GM19455 (cell line): Measurements from ENCODE around the gene MTMR12.
"Not testable (repeated sequence)": the region's sequence is repeated elsewhere in the genome, so short reads cannot be mapped to it uniquely, and the experiment has no call there.

Source experiments
- ATAC-seq: cut with Tn5 transposase; IDR thresholded peaks from one replicate; pipeline ENCODE4 v1.9.1; 2021; ENCODE audit not compliant: unreplicated experiment

Gene MTMR12

DNA sequence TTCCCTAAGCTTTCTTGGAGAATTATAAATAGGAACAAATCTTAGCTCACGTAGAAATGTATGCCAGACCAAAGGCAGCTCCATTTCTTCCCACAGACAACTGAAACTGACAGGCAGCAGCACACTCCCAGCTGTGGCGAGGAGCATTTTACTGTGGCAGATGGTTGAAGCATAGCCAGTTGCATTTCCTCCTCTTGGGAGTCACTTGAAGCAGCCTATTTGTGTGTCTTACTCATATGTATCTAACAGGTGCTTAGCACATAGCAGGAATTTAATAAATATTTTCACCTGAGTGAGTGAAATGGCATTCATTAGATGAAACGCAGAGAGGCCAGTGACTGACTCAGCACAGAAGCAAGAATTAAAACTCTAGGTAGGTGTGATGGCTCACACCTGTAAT lies 12.3 kb upstream of the MTMR12 start:
- ATAC-seq, result peak; percentile 58

DNA sequence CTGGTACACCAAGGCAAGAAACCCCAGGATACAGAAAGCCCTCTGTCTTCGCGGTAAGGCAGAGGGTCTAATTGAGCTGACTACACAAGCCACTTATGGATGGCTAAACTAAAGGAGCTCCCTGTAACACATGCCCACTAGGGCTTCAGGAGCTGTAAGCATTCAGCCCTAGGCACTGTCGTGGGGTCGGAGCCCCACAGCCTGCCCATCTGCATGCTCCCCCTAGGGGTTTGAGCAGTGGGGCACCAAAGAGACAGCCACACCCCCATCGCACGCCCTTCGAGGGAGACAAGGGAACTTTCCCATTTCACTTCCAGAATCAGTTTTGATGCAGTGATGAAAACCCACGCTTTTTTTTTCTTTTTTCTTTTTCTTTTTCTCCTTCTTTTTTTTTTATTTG lies 11.0 kb upstream of the MTMR12 start:
- no peak for ATAC-seq

DNA sequence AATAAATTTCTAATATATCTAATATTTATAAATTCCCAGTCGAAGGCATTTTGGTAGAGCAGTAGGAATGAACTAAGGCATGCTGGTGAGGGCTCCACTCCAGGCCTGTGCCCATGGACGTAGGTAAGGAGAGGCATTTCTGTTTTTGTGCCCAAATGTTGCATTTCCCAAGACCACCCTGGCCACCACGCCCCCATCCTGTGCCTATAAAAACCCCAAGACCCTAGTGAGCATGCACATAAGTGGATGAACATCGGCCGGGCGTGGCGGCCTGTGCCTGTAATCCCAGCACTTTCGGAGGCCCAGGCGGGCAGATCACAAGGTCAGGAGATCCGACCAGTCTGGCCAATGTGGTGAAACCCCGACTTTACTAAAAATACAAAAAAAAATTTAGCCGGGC lies 10.1 kb upstream of the MTMR12 start:
- ATAC-seq, result no peak

- ATAC-seq, result not testable (repeated sequence)
These were observed 9.0 kb upstream of the MTMR12 start for GRCh38 chr5:32321787-32322186.

DNA sequence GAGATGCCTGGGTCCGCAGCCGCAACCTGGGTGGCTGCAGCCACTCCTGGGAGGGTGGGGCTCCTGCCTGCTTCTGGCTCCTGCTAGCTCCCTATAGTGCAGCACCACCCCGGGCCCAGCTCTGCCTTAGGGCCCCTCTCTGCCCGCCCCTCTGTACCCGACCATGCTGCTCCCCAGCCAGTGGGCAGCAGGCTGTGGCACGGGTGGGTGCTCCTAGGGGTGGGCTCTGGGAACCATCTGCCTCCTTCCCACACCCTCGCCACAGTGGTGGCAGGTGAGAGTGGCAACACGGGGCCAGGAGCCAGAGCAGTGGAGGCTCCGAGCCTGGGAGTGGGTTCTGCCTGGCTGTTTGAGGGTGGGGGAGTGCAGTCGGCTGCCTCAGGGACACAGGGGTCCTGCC lies 7.8 kb upstream of the MTMR12 start:
- ATAC-seq, result no peak

GRCh38 chr5:32319926-32320543 lies 7.3 kb upstream of the MTMR12 start:
- ATAC-seq, result no peak

DNA sequence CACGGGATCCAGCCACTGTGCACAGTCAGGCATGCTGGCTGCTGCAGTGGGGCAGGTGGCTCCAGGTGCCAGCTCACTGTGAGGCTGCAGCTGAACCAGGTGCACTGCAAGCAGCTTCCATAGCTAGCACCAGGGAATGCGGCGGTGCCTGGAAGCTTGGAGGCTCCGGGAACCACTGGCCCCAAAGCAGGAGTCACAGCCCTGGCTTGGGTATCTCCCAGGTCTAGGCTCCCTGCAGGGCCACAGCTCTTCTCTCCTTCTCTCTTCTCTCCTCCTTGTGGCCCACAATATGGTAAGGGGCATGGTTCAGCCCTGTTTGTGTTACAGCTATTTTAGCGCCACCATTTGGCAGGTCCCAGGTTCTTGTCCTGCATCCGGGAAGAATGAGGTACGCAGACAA lies 6.7 kb upstream of the MTMR12 start:
- ATAC-seq, result no peak

- ATAC-seq, result no peak
These were observed 4.3 kb upstream of the MTMR12 start for GRCh38 chr5:32317041-32317440.

- ATAC-seq, result no peak
These were observed 2.7 kb upstream of the MTMR12 start for GRCh38 chr5:32315221-32316014.

DNA sequence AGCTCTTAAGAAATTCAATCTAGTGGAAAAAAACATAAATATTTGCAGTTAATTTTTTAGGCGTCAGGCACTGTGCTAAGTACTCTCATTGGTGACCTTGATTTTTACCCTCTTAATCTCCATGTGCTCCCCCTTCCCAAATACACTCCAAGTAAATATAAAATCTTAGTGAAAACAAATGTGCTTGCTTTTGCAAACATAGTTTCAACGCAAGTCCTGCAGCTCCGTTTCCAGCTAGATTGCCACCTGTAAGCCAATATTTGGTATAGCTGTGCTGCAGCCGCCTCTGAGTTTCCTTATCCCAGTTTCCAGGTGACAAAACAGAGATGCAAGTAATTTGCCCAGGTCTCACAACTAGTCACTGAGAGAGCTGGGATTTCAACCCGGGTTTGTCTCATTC lies 1.9 kb upstream of the MTMR12 start:
- no peak for ATAC-seq

DNA sequence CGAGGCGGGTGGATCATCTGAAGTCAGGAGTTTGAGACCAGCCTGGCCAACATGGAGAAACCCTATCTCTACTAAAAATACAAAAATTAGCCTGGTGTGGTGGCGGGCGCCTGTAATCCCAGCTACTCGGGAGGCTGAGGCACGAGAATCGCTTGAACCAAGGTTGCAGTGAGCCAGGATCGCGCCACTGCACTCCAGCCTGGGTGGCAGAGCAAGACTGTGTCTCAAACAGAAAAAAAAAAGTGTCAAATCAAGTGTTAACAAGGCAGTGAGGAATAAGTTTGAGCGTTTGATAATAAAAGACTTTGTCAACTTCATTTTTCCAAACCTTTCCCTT lies 1.4 kb upstream of the MTMR12 start:
- not testable (repeated sequence) for ATAC-seq

- ATAC-seq, result peak; percentile 38
These were observed 543 bp downstream of the MTMR12 start for GRCh38 chr5:32312197-32312594.

DNA sequence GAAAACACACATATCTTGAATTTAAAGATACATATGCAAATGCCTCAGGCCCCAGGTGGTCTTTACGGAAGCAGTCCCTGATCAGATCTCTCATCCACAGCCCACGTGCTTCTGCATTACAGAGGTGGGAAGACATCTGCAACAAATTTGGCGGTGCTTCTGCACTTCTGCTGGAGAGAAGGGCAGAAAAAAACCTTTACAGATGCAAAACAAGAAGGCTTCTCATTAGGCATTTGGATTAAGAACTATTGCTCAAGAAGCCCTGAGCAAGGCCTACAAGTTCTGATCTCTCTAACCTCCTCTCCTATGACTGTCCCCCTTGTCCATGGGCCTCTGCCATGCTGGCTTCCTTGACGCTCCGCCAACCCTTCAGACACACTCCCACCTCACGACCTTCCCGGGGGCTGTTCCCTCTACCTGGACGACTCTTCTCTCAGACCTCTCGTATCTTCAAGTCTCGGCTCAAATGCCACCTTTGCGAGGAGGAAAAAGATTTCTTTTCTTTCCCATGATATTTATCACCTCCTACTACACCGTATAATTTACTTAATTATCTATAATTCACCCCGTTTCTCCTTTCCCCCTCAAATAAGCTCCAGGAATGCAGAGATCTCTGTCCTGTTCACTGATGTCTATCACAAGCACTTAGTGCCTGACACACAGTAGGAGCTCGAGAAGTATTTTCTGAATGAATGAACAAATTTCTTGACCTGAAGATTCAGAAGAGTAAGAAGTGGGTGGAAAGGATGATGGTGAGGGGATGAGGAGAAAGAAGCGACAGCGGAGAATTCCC lies 1.1 kb downstream of the MTMR12 start:
- ATAC-seq, result no peak

DNA sequence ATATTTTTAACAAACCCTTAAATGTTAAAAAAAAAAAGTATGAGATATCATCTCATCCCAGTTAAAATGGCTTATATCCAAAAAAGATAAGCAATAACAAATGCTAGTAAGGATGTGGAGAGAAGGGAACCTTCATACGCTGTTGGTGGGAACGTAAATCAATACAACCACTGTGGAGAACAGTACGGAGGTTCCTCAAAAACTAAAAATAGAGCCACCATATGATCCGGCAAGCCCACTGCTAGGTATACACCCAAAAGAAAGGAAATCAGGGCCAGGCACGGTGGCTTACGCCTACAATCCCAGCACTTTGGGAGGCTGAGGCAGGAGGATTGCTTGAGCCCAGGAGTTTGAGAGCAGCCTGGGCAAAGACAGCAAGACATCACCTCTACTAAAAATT lies 3.0 kb downstream of the MTMR12 start:
- no peak for ATAC-seq

- ATAC-seq, result no peak
These were observed 3.8 kb downstream of the MTMR12 start for GRCh38 chr5:32308946-32309345.

GRCh38 chr5:32307769-32308194 lies 5.0 kb downstream of the MTMR12 start:
- ATAC-seq, result no peak

- no peak for ATAC-seq
These were observed 8.1 kb downstream of the MTMR12 start for GRCh38 chr5:32304622-32305021.

- no peak for ATAC-seq
These were observed 9.0 kb downstream of the MTMR12 start for GRCh38 chr5:32303755-32304120.

DNA sequence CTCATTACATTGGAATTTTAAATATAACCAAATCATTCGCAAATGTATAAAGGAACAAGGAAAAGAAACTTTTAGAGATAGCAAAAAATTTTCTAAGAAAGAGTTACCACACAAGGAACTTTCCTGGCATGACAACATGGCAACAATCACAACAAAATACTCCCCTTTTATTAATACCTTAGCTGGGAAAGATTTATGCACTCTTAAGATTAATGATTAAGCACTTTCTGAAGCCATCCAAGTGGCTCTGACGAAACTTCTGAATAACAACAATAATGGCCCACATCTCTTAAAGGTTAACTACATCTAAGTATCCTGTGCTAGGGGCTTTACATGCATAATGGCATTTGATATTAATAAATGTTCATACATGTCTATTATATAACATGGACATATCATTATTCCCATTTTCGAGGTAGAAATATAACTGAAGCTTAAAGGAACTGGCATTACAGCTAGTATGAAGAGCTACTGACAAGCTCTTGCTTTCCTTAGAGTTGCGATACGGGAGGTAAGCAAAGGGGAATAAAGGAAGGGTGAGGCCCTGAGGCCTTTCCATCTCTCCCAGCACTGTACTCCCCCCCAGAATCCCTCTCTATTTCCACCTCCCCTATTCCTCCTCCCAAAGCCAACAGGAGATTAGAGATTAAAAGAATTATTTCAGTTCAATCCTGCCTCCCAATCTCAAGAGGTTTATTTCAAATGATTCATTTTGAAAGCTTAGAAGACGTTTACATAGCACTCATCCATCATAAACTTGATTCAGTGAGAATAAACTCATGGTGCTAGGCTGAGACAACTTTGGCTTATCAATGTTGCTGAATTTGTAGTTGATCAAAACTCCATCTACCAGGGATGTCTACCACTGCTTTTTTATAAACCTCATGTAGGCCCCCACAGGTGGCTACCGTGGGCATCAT lies 9.6 kb downstream of the MTMR12 start:
- no peak for ATAC-seq

DNA sequence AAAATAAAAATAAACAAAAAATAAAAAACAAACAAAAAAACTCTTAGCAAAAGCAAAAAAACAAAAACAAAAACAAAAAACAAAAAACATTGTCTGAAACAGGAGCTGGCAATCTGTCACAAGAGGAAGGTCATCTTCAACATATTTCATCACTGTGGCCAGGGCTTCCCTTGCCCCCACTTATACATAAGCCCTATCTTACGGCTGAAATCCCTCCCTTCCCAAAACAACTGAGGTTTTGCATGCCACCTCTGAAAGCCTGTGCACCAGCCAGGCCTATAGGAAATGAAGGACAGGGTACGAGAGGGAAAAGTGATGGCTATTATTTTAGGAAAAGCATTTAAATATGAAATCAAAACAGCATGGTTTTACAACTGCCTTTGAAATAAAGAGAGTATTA lies 10.8 kb downstream of the MTMR12 start:
- no peak for ATAC-seq

DNA sequence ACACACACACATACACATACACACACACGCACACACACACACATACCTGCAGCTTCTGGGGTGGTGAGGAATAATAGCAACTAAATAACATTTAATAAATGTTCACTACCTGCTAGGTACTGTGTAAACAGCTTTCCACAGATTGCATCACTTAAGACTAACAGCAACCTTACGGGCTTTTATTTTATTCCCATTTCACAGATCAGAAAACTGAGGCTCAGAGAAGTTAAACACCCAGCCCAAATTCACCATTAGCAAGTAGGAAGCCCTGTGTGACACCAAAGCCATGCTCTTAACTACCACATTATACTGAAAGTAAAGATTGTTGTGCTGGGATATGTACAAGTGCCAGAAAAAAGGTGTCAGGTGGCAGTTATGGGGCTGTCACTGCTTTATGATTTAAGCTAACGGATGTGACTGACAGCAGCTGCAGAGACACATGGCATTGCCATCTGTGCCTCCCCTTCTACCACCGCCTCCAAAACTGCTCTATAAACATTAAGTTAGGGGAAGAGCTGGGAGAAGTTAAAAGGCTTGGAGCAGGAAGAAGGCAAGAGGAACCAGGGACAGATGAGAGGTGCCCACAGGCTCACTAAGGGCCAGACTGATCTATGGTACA lies 13.6 kb downstream of the MTMR12 start:
- ATAC-seq, result no peak
